ENCODE measurements around the gene MACROD2. TPM values are rescaled to one million over a fixed set of nuclear protein-coding genes. Genes with fewer than 3 reads are reported as not detected.

Gene MACROD2
- total and polyA plus RNA-seq, 8 donors = 0.78 to 31.3 (median 10.9) TPM; not detected in 1

DNA sequence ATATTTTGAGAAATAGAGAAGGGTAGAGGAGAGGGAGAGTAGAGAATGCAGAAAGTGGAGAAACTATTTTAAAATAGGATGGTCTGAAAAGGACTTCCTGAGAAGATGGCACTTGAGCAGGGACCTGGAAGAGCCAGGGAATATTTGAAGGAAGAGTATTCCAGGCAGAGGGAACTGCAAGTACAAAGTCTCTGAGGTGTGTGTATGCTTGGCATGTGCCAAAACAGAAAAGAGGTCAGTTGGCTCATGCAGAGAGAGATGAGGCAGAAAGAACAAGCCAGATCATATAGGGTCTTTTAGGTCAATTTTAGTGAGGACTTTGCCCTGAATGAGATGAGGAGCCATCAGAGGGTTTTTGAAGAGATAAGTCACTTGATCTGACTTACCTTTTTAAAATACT lies 196.2 kb downstream of the MACROD2 start:
- Histone ChIP-seq H3K27me3 (no peaks in the 10 kb centered on the region), H3K9me3 (no peaks in the 10 kb centered on the region), H3K4me3 (no peak overlapping the region), H3K4me1 (peaks cover 0 to 17% (median 4%) of the 10 kb centered on the region in 4 donors), H3K27ac (no peak overlapping the region), H3K36me3 (no peaks in the 10 kb centered on the region)
- DNase-seq = no peak
- TF ChIP-seq EP300 (IDR thresholded peaks at IDR 0.05) (no peak), POLR2A (IDR thresholded peaks at IDR 0.05) (no peak), POLR2AphosphoS5 (IDR thresholded peaks at IDR 0.05) (no peak)
- TF ChIP-seq, protein P1, sequence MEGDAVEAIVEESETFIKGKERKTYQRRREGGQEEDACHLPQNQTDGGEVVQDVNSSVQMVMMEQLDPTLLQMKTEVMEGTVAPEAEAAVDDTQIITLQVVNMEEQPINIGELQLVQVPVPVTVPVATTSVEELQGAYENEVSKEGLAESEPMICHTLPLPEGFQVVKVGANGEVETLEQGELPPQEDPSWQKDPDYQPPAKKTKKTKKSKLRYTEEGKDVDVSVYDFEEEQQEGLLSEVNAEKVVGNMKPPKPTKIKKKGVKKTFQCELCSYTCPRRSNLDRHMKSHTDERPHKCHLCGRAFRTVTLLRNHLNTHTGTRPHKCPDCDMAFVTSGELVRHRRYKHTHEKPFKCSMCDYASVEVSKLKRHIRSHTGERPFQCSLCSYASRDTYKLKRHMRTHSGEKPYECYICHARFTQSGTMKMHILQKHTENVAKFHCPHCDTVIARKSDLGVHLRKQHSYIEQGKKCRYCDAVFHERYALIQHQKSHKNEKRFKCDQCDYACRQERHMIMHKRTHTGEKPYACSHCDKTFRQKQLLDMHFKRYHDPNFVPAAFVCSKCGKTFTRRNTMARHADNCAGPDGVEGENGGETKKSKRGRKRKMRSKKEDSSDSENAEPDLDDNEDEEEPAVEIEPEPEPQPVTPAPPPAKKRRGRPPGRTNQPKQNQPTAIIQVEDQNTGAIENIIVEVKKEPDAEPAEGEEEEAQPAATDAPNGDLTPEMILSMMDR (IDR thresholded peaks at IDR 0.05) = no peak
- intact Hi-C loops (cut with DNase I; ENCODE audit: low total_unique reads) = no loop called here

DNA sequence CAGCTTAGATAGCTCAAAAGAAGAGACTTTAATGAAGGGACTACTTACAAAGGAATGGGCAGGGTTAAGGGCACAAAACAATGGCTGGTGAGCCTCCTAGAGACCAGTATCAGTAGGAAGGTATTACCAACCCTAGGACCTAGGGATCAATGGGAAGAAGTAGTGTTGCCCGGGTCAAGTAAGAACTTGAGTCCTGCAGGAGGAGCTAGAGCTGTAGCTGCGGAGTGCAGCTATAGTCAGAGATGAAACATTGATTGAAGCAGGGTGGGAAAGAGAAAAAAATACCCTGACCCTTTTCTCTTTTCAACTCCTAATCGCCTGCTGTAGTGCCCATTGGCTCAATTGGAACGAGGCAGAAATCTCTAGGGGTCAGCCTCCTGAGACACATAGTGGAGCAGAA lies 198.1 kb downstream of the MACROD2 start:
- no peaks in the 10 kb centered on the region for H3K27me3 ChIP-seq
- H3K9me3 ChIP-seq = no peaks in the 10 kb centered on the region
- 86 to 94% (median 92%) methylated on average over 4 of the region's 4 CpGs for WGBS, 5 donors
- no peak overlapping the region for H3K27ac ChIP-seq
- peaks cover 0 to 23% (median 4%) of the 10 kb centered on the region in 4 donors for H3K4me1 ChIP-seq
- DNase-seq = no peak
- no peak overlapping the region for H3K4me3 ChIP-seq
- H3K36me3 ChIP-seq = no peaks in the 10 kb centered on the region
- TF ChIP-seq POLR2AphosphoS5 (IDR thresholded peaks at IDR 0.05) (no peak), POLR2A (IDR thresholded peaks at IDR 0.05) (no peak), EP300 (IDR thresholded peaks at IDR 0.05) (no peak)
- TF ChIP-seq, protein P1 (IDR thresholded peaks at IDR 0.05) = no peak
- intact Hi-C loops (cut with DNase I; ENCODE audit: low total_unique reads) = no loop called here

DNA sequence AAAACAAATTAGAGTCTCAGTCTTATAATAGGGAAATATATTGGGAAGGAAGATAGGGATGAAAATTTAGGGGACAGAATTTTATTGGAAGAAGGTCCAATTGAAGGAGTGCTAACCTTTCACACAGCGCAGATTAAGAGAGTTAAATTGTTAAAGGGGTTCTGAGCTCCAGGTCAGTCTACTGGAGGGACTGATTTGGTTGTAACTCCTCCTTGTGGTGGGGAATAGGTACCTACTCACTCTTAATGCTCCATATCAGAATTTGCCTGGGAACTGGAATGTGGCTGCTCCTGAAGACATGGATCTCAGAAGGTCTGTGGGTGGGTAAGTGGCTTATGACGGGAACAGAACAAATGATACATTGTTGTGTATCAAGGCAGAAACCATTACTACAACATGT lies 198.6 kb downstream of the MACROD2 start:
- Histone ChIP-seq H3K4me3 (no peak overlapping the region), H3K27ac (no peak overlapping the region), H3K9me3 (no peaks in the 10 kb centered on the region), H3K36me3 (no peaks in the 10 kb centered on the region), H3K27me3 (no peaks in the 10 kb centered on the region), H3K4me1 (peaks cover 0 to 23% (median 4%) of the 10 kb centered on the region in 4 donors)
- TF ChIP-seq, protein P1 (IDR thresholded peaks at IDR 0.05) = no peak
- TF ChIP-seq EP300 (IDR thresholded peaks at IDR 0.05) = no peak
- no peak for TF ChIP-seq POLR2AphosphoS5 (IDR thresholded peaks at IDR 0.05)
- TF ChIP-seq POLR2A (IDR thresholded peaks at IDR 0.05) = no peak
- WGBS, 5 donors = 87 to 96% (median 90%) methylated on average over 2 of the region's 2 CpGs
- intact Hi-C loops (cut with DNase I; ENCODE audit: low total_unique reads) = no loop called here
- no peak for DNase-seq

DNA sequence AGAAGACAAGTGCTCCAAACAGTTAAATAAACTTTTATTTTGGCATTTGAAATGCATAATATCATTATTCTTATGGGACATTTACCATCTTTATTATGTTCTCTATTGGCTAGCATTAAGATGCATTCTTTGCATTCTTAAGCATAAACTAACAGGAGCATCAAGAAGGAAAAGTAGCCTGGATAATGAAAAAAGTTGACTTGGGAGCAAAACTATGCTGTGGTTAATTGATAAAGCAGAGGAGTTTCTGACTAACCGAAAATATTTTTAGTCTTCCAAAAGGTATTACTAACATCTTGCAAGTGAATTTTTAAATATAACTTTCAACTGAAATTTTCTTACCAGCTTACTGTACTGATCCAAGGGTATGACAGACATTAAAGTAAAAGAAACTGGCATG lies 201.8 kb downstream of the MACROD2 start:
- H3K36me3 ChIP-seq = no peaks in the 10 kb centered on the region
- H3K9me3 ChIP-seq = no peaks in the 10 kb centered on the region
- 74 to 98% (median 90%) methylated on average over 1 of the region's 1 CpG for WGBS, 5 donors

More for the DNA sequence above, 201.8 kb downstream of the MACROD2 start:
- Histone ChIP-seq H3K4me3 (no peak overlapping the region), H3K27ac (no peak overlapping the region), H3K4me1 (peaks cover 0 to 20% (median 4%) of the 10 kb centered on the region in 4 donors), H3K27me3 (no peaks in the 10 kb centered on the region)
- intact Hi-C loops (cut with DNase I; ENCODE audit: low total_unique reads) = no loop called here
- no peak for DNase-seq
- TF ChIP-seq EP300 (IDR thresholded peaks at IDR 0.05) (no peak), POLR2A (IDR thresholded peaks at IDR 0.05) (no peak), POLR2AphosphoS5 (IDR thresholded peaks at IDR 0.05) (no peak)
- TF ChIP-seq, protein P1 (IDR thresholded peaks at IDR 0.05) = no peak
